GM18873 (cell line): Measurements from ENCODE around the gene DOC2B.
"Not testable (repeated sequence)": the region's sequence is repeated elsewhere in the genome, so short reads cannot be mapped to it uniquely, and the experiment has no call there.

ENCODE experiments used
- ATAC-seq: cut with Tn5 transposase; IDR thresholded peaks from one replicate; pipeline ENCODE4 v1.9.1; 2021; ENCODE audit warnings: mild to moderate bottlenecking, moderate library complexity, moderate number of reproducible peaks; ENCODE audit not compliant: unreplicated experiment, low FRiP score

DOC2B gene

GRCh38 chr17:113111-113510, 68.3 kb downstream of the DOC2B start:
- not testable (repeated sequence) for ATAC-seq
